Stomach (tissue), 9 donors: ENCODE data around the gene ZBTB32. TPM values are rescaled to one million over a fixed set of nuclear protein-coding genes. Genes with fewer than 3 reads are reported as not detected.

Source experiments
- DNase-seq, 2 donors: peaks; one replicate each; pipeline versions ENCODE4 v3.0.0 to v3.0.0-alpha.2; 2013 to 2019
- H3K27ac ChIP-seq, 5 donors: fragments of 200-600 bp in 4 of 5; sonication (generic) in 4 of 5; one replicate each; pipeline ENCODE4 v1.5.1; 2013 to 2019; ENCODE audit warnings: mild to moderate bottlenecking in 1 of 5, moderate library complexity in 1 of 5
- H3K27me3 ChIP-seq, 3 donors: fragments of 200-600 bp; sonication (generic); one replicate each; pipeline ENCODE4 v1.5.1; 2017 to 2019; ENCODE audit warnings: mixed run types in 1 of 3
- H3K36me3 ChIP-seq, 4 donors: fragments of 200-600 bp; sonication (generic); 1 replicate in 3 of 4; 2 replicates in 1 of 4; pipeline ENCODE4 v1.5.1; 2016 to 2019
- H3K4me1 ChIP-seq, 4 donors: fragments of 200-600 bp; sonication (generic); one replicate each; pipeline ENCODE4 v1.5.1; 2016 to 2019
- H3K4me3 ChIP-seq, 4 donors: fragments of 200-600 bp; sonication (generic) in 3 of 4; one replicate each; pipeline ENCODE4 v1.5.1; 2016 to 2019; ENCODE audit warnings: mild to moderate bottlenecking in 1 of 4
- H3K9me3 ChIP-seq, 4 donors: fragments of 200-600 bp; sonication (generic); one replicate each; pipeline ENCODE4 v1.5.1; 2016 to 2019
- EP300 ChIP-seq: sonication (generic); formaldehyde crosslinking; IDR thresholded peaks from one replicate; pipeline ENCODE4 v1.6.1; 2017; ENCODE audit warnings: antibody characterized with exemption
- POLR2A ChIP-seq, 4 donors: fragments of 450-650 bp; IDR thresholded peaks; one replicate each; pipeline ENCODE4 v1.6.1; 2016; ENCODE audit warnings: antibody characterized with exemption in 4 of 4, control low read depth in 2 of 4, mild to moderate bottlenecking in 1 of 4, moderate library complexity in 1 of 4
- POLR2AphosphoS5 ChIP-seq, 3 donors: sonication (generic); formaldehyde crosslinking; IDR thresholded peaks; one replicate each; pipeline ENCODE4 v1.6.1; 2016; ENCODE audit warnings: antibody characterized with exemption in 3 of 3
- whole genome bisulfite sequencing, 5 donors: extraction: QIAGEN DNeasy Blood & Tissue Kit in 3 of 5; methylation state at CpG; one replicate each; pipeline versions ENCODE4 v1.1.5 to v1.1.7; 2013 to 2018; 5-methylcytosine and 5-hydroxymethylcytosine counted together
- intact Hi-C: fragments of 100-400 bp; cut with DNase I; formaldehyde crosslinking; loops from one replicate; pipeline ENCODE4 v1.15.1; 2023; ENCODE audit warnings: low total_unique reads
- polyA plus RNA-seq, 3 donors: library from polyadenylated mRNA; stranded (reverse); fragments of 200-250 nt; gene quantifications; one replicate each; pipeline ENCODE4 v1.2.3, GENCODE V29; 2013
- total RNA-seq, 5 donors: library from RNA; depleted of rRNA; stranded (reverse); fragments of >200 nt; gene quantifications; one replicate each; pipeline versions ENCODE4 v1.1.0 to v1.2.3, GENCODE V29; 2014 to 2016
- TF ChIP-seq, protein P1 (sequence below), 7 experiments: fragments of 450-650 bp in 4 of 7; fragments of 200-600 bp in 3 of 7; sonication (generic) in 3 of 7; IDR thresholded peaks; one replicate each; pipeline ENCODE4 v1.5.1; 2016 to 2019; ENCODE audit warnings: antibody characterized with exemption in 7 of 7, control low read depth in 2 of 7, mild to moderate bottlenecking in 1 of 7
- donor health status: healthy with polysubstance abuse.
- donor health status: Bipolar disorder and iron deficiency.
- donor health status: healthy.

ZBTB32 gene
- total and polyA plus RNA-seq, 8 donors = 0.43 to 8.2 (median 0.46) TPM; not detected in 5

DNA sequence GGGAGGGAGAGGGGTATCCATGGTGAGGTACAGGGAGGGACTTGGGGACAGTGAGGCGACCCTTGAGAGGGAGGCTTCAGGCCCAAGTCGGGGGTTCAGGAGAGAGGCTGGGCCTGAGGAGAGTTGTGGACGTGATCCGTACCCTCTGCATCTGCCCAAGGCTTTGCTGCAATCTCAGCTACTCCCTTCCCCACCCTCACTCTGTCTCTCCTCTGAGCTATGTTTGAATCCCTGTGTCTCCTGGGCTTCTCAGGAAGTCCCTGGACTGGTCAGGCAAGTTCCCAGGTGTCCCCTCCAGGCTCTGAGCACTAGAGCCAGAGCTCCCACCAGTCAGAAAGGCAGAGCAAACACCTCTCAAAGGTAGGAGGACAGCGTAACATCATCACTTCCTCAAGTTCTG lies 45.8 kb downstream of the ZBTB32 start:
- H3K27ac ChIP-seq = peak overlapping the region in 2 of 5 donors; percentile 6 to 88
- no peak for TF ChIP-seq POLR2AphosphoS5 (IDR thresholded peaks at IDR 0.05)
- TF ChIP-seq, protein P1, sequence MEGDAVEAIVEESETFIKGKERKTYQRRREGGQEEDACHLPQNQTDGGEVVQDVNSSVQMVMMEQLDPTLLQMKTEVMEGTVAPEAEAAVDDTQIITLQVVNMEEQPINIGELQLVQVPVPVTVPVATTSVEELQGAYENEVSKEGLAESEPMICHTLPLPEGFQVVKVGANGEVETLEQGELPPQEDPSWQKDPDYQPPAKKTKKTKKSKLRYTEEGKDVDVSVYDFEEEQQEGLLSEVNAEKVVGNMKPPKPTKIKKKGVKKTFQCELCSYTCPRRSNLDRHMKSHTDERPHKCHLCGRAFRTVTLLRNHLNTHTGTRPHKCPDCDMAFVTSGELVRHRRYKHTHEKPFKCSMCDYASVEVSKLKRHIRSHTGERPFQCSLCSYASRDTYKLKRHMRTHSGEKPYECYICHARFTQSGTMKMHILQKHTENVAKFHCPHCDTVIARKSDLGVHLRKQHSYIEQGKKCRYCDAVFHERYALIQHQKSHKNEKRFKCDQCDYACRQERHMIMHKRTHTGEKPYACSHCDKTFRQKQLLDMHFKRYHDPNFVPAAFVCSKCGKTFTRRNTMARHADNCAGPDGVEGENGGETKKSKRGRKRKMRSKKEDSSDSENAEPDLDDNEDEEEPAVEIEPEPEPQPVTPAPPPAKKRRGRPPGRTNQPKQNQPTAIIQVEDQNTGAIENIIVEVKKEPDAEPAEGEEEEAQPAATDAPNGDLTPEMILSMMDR (IDR thresholded peaks at IDR 0.05) = no peak
- TF ChIP-seq EP300 = no peak
- TF ChIP-seq POLR2A (IDR thresholded peaks at IDR 0.05) = no peak
- DNase-seq = peak in 1 of 2 donors; percentile 11
- no peaks in the 10 kb centered on the region for H3K9me3 ChIP-seq
- H3K4me1 ChIP-seq = peaks cover 32 to 61% (median 46%) of the 10 kb centered on the region in 4 donors
- intact Hi-C loops = no loop called here
- no peak overlapping the region for H3K4me3 ChIP-seq
- peaks cover 16 to 38% (median 32%) of the 10 kb centered on the region in 4 donors for H3K36me3 ChIP-seq
- H3K27me3 ChIP-seq = no peaks in the 10 kb centered on the region
- WGBS, 5 donors = 86 to 98% (median 93%) methylated on average over 4 to 5 of the region's 5 CpGs

DNA sequence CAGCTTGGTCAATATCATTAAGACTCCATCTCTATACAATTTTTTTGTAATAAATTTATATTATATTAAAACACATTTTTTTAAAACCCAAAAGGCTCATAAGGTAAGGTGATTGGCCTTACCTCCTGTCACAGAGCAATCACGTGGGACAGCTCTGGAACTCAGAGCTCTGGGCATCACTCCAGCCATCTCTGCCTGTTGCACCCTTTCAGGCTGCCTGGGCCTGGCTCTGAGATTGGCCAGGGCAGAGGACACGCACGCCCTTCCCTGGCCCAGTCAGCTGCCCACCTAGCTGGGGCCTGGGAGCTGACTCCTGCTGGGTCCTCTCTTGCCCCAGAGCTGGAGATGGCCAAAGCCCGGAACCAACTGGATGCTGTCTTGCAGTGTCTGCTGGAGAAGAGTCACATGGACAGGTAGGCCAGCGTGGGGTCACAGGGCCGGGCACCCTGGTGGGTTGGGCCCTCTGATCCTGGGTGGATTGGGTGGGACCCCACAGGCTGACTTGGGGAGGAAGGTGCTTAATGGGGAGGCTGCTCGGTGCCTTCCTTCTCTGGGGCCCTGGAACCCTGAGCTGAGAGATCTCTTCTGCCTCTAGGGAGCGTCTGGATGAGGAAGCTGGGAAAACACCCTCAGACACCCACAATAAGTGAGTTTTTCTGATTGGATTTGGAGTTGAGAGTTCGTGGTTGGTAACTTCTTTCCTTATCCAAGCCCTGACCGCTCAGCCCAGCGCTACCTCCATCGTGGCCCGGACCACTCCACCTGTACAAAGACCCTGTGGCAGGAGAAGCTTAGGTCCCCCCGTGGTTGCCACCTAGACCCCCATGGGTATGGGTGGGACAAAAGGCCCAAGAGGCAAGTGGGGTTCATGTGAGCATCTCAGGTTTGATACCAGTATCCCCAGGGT lies 47.7 kb downstream of the ZBTB32 start:
- Histone ChIP-seq H3K4me1 (peaks cover 40 to 66% (median 52%) of the 10 kb centered on the region in 4 donors), H3K27ac (peak overlapping the region in 1 of 5 donors; percentile 99), H3K36me3 (peaks cover 16 to 38% (median 32%) of the 10 kb centered on the region in 4 donors), H3K4me3 (no peak overlapping the region), H3K27me3 (peaks cover 0 to 16% (median 0%) of the 10 kb centered on the region in 3 donors), H3K9me3 (no peaks in the 10 kb centered on the region)
- DNase-seq = peak in 1 of 2 donors; percentile 2
- intact Hi-C loops = no loop called here
- TF ChIP-seq, protein P1 (IDR thresholded peaks at IDR 0.05) = no peak
- 88 to 92% (median 91%) methylated on average over 11 to 14 of the region's 14 CpGs for WGBS, 5 donors

DNA sequence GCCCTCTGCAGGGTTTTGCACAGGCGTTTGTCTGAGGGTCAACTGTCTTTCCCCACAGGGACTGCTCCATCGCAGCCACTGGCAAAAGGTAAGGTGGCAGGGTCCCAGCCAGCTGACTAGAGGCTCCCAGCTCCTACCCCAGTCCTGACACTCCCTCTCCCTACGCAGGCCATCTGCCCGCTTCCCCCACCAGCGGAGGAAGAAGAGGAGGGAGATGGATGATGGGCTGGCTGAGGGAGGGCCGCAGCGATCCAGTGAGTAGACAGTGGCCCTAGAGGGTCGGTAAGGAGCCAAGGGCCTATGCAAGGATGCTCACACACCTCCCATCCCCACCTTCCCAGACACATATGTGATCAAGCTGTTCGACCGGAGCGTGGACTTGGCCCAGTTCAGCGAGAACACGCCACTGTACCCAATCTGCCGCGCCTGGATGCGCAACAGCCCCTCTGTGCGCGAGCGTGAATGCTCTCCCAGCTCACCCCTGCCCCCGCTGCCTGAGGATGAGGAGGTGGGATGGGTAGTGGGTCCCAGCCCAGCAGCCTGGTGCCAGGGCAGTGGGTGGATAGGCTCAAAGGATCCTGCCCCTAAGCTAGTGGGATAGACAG lies 48.5 kb downstream of the ZBTB32 start:
- peak in 1 of 2 donors; percentile 4 for DNase-seq
- Histone ChIP-seq H3K36me3 (peaks cover 16 to 38% (median 32%) of the 10 kb centered on the region in 4 donors), H3K9me3 (no peaks in the 10 kb centered on the region), H3K27ac (peak overlapping the region in 2 of 5 donors; percentile 98 to 99), H3K4me3 (no peak overlapping the region), H3K4me1 (peaks cover 42 to 66% (median 52%) of the 10 kb centered on the region in 4 donors), H3K27me3 (peaks cover 0 to 16% (median 0%) of the 10 kb centered on the region in 3 donors)
- TF ChIP-seq EP300 (no peak), POLR2A (IDR thresholded peaks at IDR 0.05) (no peak)
- TF ChIP-seq, protein P1 (IDR thresholded peaks at IDR 0.05) = no peak
- intact Hi-C loops = no loop called here
- 96% methylated on average over 9 to 20 of the region's 20 CpGs for WGBS, 5 donors

GRCh38 chr19:35753634-35754369 lies 49.4 kb downstream of the ZBTB32 start:
- TF ChIP-seq, protein P1 (IDR thresholded peaks at IDR 0.05) = no peak
- TF ChIP-seq EP300 (no peak), POLR2AphosphoS5 (IDR thresholded peaks at IDR 0.05) (no peak)
- intact Hi-C loops = no loop called here
- Histone ChIP-seq H3K36me3 (peaks cover 16 to 38% (median 32%) of the 10 kb centered on the region in 4 donors), H3K4me3 (no peak overlapping the region), H3K9me3 (no peaks in the 10 kb centered on the region), H3K27me3 (peaks cover 0 to 16% (median 0%) of the 10 kb centered on the region in 3 donors), H3K27ac (peak overlapping the region in 4 of 5 donors; percentile 91 to 99 (median 98)), H3K4me1 (peaks cover 41 to 67% (median 52%) of the 10 kb centered on the region in 4 donors)
- 86 to 95% (median 90%) methylated on average over 17 to 20 of the region's 20 CpGs for WGBS, 5 donors
- DNase-seq = no peak
